GM10847 (cell line): Measurements from ENCODE around the gene BCAS4.

Experiments used
- POLR2A ChIP-seq: IDR thresholded peaks from 2 replicates; pipeline ENCODE4 v1.6.1; 2011; ENCODE audit not compliant: insufficient read length; ENCODE audit errors: extremely low read depth

Gene BCAS4

GRCh38 chr20:50898475-50898874 lies 103.6 kb downstream of the BCAS4 start:
- no peak for TF ChIP-seq POLR2A

GRCh38 chr20:50900261-50900660 lies 105.4 kb downstream of the BCAS4 start:
- TF ChIP-seq POLR2A: no peak

- no peak for TF ChIP-seq POLR2A
Measured at GRCh38 chr20:50901301-50901700, 106.4 kb downstream of the BCAS4 start.

- TF ChIP-seq POLR2A: no peak
Measured at GRCh38 chr20:50903353-50904051, 108.6 kb downstream of the BCAS4 start.

GRCh38 chr20:50904067-50904570 lies 109.3 kb downstream of the BCAS4 start:
- TF ChIP-seq POLR2A: no peak

- TF ChIP-seq POLR2A: no peak
Measured at GRCh38 chr20:50909413-50909812, 114.6 kb downstream of the BCAS4 start.

GRCh38 chr20:50911030-50911429 lies 116.2 kb downstream of the BCAS4 start:
- no peak for TF ChIP-seq POLR2A

GRCh38 chr20:50911716-50912115 lies 116.9 kb downstream of the BCAS4 start:
- TF ChIP-seq POLR2A: no peak

GRCh38 chr20:50913690-50914375 lies 119.0 kb downstream of the BCAS4 start:
- no peak for TF ChIP-seq POLR2A

GRCh38 chr20:50915424-50915823 lies 120.6 kb downstream of the BCAS4 start:
- no peak for TF ChIP-seq POLR2A

- TF ChIP-seq POLR2A: no peak
Measured at GRCh38 chr20:50916257-50916656, 121.4 kb downstream of the BCAS4 start.

GRCh38 chr20:50916934-50917333 lies 122.1 kb downstream of the BCAS4 start:
- TF ChIP-seq POLR2A: no peak

- no peak for TF ChIP-seq POLR2A
Measured at GRCh38 chr20:50918403-50918802, 123.5 kb downstream of the BCAS4 start.

- no peak for TF ChIP-seq POLR2A
Measured at GRCh38 chr20:50919567-50919966, 124.7 kb downstream of the BCAS4 start.

- TF ChIP-seq POLR2A: no peak
Measured at GRCh38 chr20:50920997-50921396, 126.1 kb downstream of the BCAS4 start.

- no peak for TF ChIP-seq POLR2A
Measured at GRCh38 chr20:50921803-50922501, 127.1 kb downstream of the BCAS4 start.
